ENCODE results near the gene IVNS1ABP. TPM values are rescaled to one million over a fixed set of nuclear protein-coding genes. Genes with fewer than 3 reads are reported as not detected.

Gene IVNS1ABP
- total and polyA plus RNA-seq, 4 donors = 39.3 to 218 (median 114) TPM

DNA sequence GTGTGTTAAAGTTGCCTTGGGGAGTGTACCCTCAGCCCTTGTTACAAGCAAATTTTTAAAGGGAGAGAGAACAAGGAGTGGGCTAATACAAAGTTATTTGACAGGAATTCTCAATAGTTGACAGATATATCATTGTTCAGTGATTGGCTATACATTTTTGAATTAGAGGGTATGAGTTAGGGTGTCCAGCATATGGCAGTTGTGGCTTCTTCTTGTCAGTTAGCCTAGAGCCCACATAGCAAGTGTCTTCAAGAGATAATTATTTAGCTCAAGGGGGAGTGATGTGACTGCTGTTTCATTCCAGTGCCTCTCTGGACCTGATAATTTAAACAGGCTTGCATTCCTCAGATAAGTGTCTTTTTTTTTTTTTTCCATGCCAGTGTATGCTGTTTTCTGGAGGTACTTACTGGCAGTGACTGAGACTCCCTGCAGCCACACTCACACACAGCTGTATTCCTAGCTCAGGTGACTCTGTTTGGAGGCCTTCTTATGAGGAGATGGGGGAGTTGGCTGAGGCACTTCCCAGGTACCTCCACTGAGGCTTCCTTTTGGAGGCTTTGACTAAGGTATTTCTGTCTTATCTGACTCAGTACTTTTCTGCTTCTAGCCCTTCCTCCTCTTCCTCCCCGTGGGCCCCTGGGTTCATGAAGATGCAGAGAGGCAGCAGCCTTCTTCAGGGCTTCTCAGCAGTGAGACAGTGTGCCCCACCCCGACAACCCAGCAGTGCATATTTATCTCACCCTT, 32.3 kb downstream of the IVNS1ABP start:
- Histone ChIP-seq H3K27me3 (ENCODE audit: control insufficient read depth in 3 of 3, insufficient read depth in 3 of 3, low read length in 2 of 3) (no peaks in the 10 kb centered on the region), H3K36me3 (ENCODE audit: control insufficient read depth in 4 of 4, insufficient read depth in 4 of 4, low read length in 4 of 4) (peaks cover 0 to 4% (median 2%) of the 10 kb centered on the region in 4 donors), H3K9me3 (ENCODE audit: control insufficient read depth in 4 of 4, insufficient read depth in 3 of 4, low read length in 3 of 4) (no peaks in the 10 kb centered on the region), H3K9ac (ENCODE audit: insufficient read depth in 1 of 2, low read length in 2 of 2) (no peak overlapping the region), H3K4me1 (ENCODE audit: control insufficient read depth in 5 of 5, insufficient read depth in 5 of 5, low read length in 5 of 5) (no peaks in the 10 kb centered on the region), H3K4me3 (no peak overlapping the region), H3K27ac (ENCODE audit: low read depth in 1 of 2, low read length in 1 of 2) (no peak overlapping the region)
- no peak for ATAC-seq (ENCODE audit: insufficient read depth, low FRiP score)
- 48 to 82% methylated on average over 2 of the region's 2 CpGs for WGBS, 2 donors
- TF ChIP-seq, protein P1, sequence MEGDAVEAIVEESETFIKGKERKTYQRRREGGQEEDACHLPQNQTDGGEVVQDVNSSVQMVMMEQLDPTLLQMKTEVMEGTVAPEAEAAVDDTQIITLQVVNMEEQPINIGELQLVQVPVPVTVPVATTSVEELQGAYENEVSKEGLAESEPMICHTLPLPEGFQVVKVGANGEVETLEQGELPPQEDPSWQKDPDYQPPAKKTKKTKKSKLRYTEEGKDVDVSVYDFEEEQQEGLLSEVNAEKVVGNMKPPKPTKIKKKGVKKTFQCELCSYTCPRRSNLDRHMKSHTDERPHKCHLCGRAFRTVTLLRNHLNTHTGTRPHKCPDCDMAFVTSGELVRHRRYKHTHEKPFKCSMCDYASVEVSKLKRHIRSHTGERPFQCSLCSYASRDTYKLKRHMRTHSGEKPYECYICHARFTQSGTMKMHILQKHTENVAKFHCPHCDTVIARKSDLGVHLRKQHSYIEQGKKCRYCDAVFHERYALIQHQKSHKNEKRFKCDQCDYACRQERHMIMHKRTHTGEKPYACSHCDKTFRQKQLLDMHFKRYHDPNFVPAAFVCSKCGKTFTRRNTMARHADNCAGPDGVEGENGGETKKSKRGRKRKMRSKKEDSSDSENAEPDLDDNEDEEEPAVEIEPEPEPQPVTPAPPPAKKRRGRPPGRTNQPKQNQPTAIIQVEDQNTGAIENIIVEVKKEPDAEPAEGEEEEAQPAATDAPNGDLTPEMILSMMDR (IDR thresholded peaks at IDR 0.05; ENCODE audit: control extremely low read depth, extremely low read depth) = no peak
- DNase-seq = no peak

DNA sequence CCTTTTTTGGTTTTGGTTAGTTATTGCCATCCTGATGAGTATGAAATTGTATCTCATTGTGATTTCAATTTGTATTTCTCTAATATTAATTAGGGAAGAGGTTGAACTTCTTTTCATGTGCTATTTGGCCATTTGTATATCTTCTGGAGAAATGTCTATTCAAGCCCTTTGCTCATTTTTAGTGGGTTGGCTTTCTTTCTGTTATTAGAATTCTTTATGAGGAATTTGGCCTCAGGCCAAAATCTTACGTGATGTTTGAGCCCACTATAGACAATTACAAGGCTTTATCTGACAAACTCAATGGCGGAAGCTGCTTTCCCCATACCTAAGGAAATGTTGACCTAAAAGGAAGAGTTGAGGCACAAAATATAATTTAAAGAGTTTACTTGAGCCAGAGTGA, 32.9 kb downstream of the IVNS1ABP start:
- peak in 2 of 3 donors; percentile 15 to 17 for DNase-seq
- Histone ChIP-seq H3K4me1 (ENCODE audit: control insufficient read depth in 5 of 5, insufficient read depth in 5 of 5, low read length in 5 of 5) (no peaks in the 10 kb centered on the region), H3K36me3 (ENCODE audit: control insufficient read depth in 4 of 4, insufficient read depth in 4 of 4, low read length in 4 of 4) (peaks cover 0 to 4% (median 2%) of the 10 kb centered on the region in 4 donors), H3K9ac (ENCODE audit: insufficient read depth in 1 of 2, low read length in 2 of 2) (no peak overlapping the region), H3K27ac (ENCODE audit: low read depth in 1 of 2, low read length in 1 of 2) (no peak overlapping the region), H3K9me3 (ENCODE audit: control insufficient read depth in 4 of 4, insufficient read depth in 3 of 4, low read length in 3 of 4) (no peaks in the 10 kb centered on the region), H3K4me3 (no peak overlapping the region), H3K27me3 (ENCODE audit: control insufficient read depth in 3 of 3, insufficient read depth in 3 of 3, low read length in 2 of 3) (no peaks in the 10 kb centered on the region)
- TF ChIP-seq, protein P1 (IDR thresholded peaks at IDR 0.05; ENCODE audit: control extremely low read depth, extremely low read depth) = no peak
- 78 to 79% methylated on average over 2 of the region's 2 CpGs for WGBS, 2 donors
- no peak for ATAC-seq (ENCODE audit: insufficient read depth, low FRiP score)

DNA sequence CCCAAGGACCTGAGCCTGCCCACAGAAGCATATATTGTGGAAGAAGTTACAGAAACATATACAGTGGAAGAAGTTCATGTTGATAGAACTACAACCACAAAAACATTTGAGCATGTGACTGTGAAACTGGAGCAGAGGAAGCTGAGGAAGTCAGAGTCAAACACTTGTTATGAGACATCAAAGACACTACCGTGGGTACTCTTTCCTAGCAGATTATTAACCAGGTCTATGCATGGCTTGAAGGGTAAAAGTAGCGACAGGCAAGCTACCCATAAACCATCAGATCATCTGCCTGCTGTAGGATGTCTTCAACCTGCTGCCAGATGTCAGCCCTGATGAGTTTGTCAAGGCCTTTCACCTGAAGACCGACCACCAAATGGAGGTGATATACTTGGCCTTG, 35.8 kb downstream of the IVNS1ABP start:
- no peak for DNase-seq

More for the DNA sequence above, 35.8 kb downstream of the IVNS1ABP start:
- WGBS, 2 donors = 65 to 66% methylated on average over 3 of the region's 3 CpGs
- Histone ChIP-seq H3K27ac (ENCODE audit: low read depth in 1 of 2, low read length in 1 of 2) (no peak overlapping the region), H3K36me3 (ENCODE audit: control insufficient read depth in 4 of 4, insufficient read depth in 4 of 4, low read length in 4 of 4) (peaks cover 0 to 4% (median 2%) of the 10 kb centered on the region in 4 donors), H3K4me3 (no peak overlapping the region), H3K4me1 (ENCODE audit: control insufficient read depth in 5 of 5, insufficient read depth in 5 of 5, low read length in 5 of 5) (no peaks in the 10 kb centered on the region), H3K9me3 (ENCODE audit: control insufficient read depth in 4 of 4, insufficient read depth in 3 of 4, low read length in 3 of 4) (no peaks in the 10 kb centered on the region), H3K9ac (ENCODE audit: insufficient read depth in 1 of 2, low read length in 2 of 2) (no peak overlapping the region), H3K27me3 (ENCODE audit: control insufficient read depth in 3 of 3, insufficient read depth in 3 of 3, low read length in 2 of 3) (no peaks in the 10 kb centered on the region)
- TF ChIP-seq, protein P1 (IDR thresholded peaks at IDR 0.05; ENCODE audit: control extremely low read depth, extremely low read depth) = no peak
- no peak for ATAC-seq (ENCODE audit: insufficient read depth, low FRiP score)

All from lung (tissue), 12 donors.